Activated naive CD4-positive, alpha-beta T cell treated with anti-CD3 and anti-CD28 coated beads for 36 hours (primary cell): Measurements from ENCODE around the gene SND1. TPM values are rescaled to one million over a fixed set of nuclear protein-coding genes. Genes with fewer than 3 reads are reported as not detected.

Experiments
- CTCF ChIA-PET: fragments of 350-600 bp; sonication (Branson Sonifier 250); formaldehyde crosslinking; loops from one replicate; lab custom pipeline; 2021; ENCODE audit warnings: antibody characterized with exemption; lab: Charles Lee
- DNase-seq: peaks from one replicate; pipeline ENCODE4 v3.0.0-alpha.2; 2020
- H3K27ac Mint-ChIP-seq: one replicate; pipeline ENCODE4 v1.8.0; 2021; ENCODE audit warnings: mild to moderate bottlenecking, mixed read lengths
- H3K27me3 Mint-ChIP-seq: one replicate; pipeline ENCODE4 v1.8.0; 2021; ENCODE audit warnings: low read depth, mixed read lengths
- H3K36me3 Mint-ChIP-seq: one replicate; pipeline ENCODE4 v1.8.0; 2021; ENCODE audit warnings: low read depth, mixed read lengths
- H3K4me1 Mint-ChIP-seq: one replicate; pipeline ENCODE4 v1.8.0; 2021; ENCODE audit warnings: low read depth, mixed read lengths
- H3K4me3 Mint-ChIP-seq: one replicate; pipeline ENCODE4 v1.8.0; 2021; ENCODE audit warnings: mild to moderate bottlenecking, moderate library complexity, mixed read lengths
- H3K9me3 Mint-ChIP-seq: one replicate; pipeline ENCODE4 v1.8.0; 2021; ENCODE audit warnings: mixed read lengths
- intact Hi-C: fragments of 100-400 bp; cut with micrococcal nuclease; formaldehyde crosslinking; loops from one replicate; pipeline ENCODE4 v1.15.1; 2023
- total RNA-seq, 2 experiments: library from RNA; stranded (reverse); gene quantifications; one replicate each; pipeline ENCODE4 v1.2.3, GENCODE V29; 2021

Gene SND1
- total RNA-seq, 2 experiments from 2014 or later, result 184 to 211 TPM

- no peak overlapping the region for H3K4me3 Mint-ChIP-seq
- intact Hi-C loops, result no loop called here
- H3K4me1 Mint-ChIP-seq, result peaks cover 13% of the 10 kb centered on the region
- H3K27me3 Mint-ChIP-seq, result no peaks in the 10 kb centered on the region
- H3K9me3 Mint-ChIP-seq, result no peaks in the 10 kb centered on the region
- DNase-seq, result no peak
- peaks cover 16% of the 10 kb centered on the region for H3K36me3 Mint-ChIP-seq
- no peak overlapping the region for H3K27ac Mint-ChIP-seq
- CTCF ChIA-PET, result no interaction called here
Observed at GRCh38 chr7:127986581-127987521, 334.9 kb downstream of the SND1 start.

DNA sequence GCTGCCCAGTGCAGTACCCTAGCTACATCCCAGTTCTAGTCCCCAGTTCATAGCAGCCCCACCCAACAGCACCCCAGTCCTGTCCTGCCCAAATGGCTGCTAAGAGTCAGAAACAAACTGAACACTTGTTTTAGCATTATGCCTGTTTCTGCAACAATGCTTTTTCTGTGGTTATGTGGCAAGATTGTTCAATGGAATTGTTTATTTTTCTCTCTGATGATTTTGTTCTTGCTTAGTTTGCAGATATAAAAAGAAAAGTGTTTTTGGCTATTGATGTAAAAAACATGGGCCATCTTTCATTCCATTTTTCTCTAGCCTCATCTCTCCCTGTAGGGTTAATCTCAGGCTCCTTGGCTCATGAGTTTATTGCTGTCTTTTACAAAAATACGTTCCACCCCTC is 336.8 kb downstream of the SND1 start:
- CTCF ChIA-PET, result no interaction called here
- no peaks in the 10 kb centered on the region for H3K9me3 Mint-ChIP-seq
- no peaks in the 10 kb centered on the region for H3K27me3 Mint-ChIP-seq

DNA sequence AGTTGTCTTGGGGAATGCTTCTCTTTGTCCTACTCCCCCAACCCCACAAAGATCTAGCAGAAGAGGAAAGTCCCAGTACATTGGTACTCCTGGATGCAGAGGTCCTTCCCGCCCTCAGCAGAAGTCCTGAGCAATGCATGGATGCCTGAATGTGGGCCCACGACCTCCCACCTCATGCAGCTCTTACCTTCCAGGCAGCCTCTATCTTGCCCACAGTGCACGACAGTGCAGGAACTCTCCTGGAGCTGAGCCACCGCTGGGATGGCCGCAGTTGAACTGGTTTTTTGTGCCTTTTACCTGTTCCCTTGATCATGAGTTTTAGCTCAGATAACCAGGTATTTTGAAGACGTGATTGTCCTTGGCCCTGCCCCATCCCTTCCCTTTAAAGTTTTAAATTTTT is 341.3 kb downstream of the SND1 start:
- H3K9me3 Mint-ChIP-seq, result no peaks in the 10 kb centered on the region
- peaks cover 30% of the 10 kb centered on the region for H3K36me3 Mint-ChIP-seq
- CTCF ChIA-PET, result no interaction called here
- intact Hi-C loops, result no loop called here
- DNase-seq, result no peak
- H3K27ac Mint-ChIP-seq, result no peak overlapping the region
- no peaks in the 10 kb centered on the region for H3K4me1 Mint-ChIP-seq
- H3K4me3 Mint-ChIP-seq, result no peak overlapping the region
- no peaks in the 10 kb centered on the region for H3K27me3 Mint-ChIP-seq

More for the DNA sequence above, 336.8 kb downstream of the SND1 start:
- H3K4me1 Mint-ChIP-seq, result peaks cover 3% of the 10 kb centered on the region
- H3K27ac Mint-ChIP-seq, result no peak overlapping the region
- no peak overlapping the region for H3K4me3 Mint-ChIP-seq
- DNase-seq, result no peak
- H3K36me3 Mint-ChIP-seq, result peaks cover 22% of the 10 kb centered on the region
- intact Hi-C loops, result no loop called here

DNA sequence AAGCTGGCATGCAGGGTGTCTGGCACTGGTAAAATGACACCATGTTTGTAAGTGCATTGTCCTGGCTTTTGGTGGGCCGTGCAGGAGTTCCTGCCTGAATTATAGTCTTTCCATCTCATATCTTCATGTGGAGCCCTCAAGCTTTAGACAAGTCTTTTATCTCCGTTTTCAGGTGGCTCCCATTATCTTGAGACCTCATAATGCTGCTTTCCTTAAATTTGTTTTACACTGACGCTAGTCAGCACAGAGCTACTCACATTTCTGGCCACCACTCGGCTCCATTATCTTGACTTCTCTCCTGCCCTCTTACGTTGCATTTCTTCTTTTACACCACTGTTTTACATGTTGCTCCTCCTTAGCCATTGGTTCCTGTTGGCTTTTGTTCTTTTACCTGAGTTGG is 342.0 kb downstream of the SND1 start:
- no peaks in the 10 kb centered on the region for H3K4me1 Mint-ChIP-seq
- intact Hi-C loops, result no loop called here
- CTCF ChIA-PET, result no interaction called here
- DNase-seq, result no peak
- no peak overlapping the region for H3K27ac Mint-ChIP-seq
- no peaks in the 10 kb centered on the region for H3K27me3 Mint-ChIP-seq
- H3K36me3 Mint-ChIP-seq, result peaks cover 31% of the 10 kb centered on the region
- H3K4me3 Mint-ChIP-seq, result no peak overlapping the region
- no peaks in the 10 kb centered on the region for H3K9me3 Mint-ChIP-seq

DNA sequence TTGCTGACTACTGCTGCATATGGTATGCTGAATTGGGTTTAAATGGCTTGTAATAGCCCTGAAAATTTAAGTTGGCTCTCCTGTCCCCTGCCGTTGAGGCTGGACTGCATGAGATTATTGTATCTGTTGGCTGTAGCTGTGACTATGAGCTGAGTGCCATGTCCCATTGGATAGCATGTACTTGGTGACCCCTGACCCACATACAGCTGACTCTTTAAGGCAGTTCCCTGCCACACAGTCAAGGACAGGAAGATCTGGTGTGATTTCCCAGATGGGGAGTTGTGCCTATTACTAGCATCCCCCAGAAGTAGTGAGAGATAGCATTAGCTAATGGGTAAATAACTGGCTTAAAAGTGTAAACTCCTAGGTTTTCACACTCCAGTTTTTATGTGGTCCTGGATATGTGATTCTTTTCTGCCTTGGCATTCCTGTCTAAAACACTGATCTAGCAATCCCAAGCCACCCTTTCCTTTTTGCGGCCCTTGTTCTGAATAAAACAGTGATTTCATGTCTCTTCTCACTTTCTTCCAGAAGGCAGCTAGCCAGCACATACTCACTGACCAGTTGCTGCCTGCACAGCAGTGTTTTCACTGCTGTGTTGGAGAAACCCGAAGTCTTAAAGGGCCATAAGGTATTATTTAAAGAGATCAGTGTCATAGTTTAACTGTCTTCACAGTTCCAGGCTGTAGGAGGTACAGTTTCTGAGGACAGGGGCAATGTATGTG is 343.3 kb downstream of the SND1 start:
- no peak overlapping the region for H3K4me3 Mint-ChIP-seq
- peaks cover 31% of the 10 kb centered on the region for H3K36me3 Mint-ChIP-seq
- H3K27me3 Mint-ChIP-seq, result no peaks in the 10 kb centered on the region
- CTCF ChIA-PET, result interaction anchor here (0.6 kb wide), 1 partner anchor 139 kb away, joined by 7 read pairs; no protein-coding TSS in a partner anchor
- H3K27ac Mint-ChIP-seq, result no peak overlapping the region
- no peaks in the 10 kb centered on the region for H3K9me3 Mint-ChIP-seq
- peaks cover 2% of the 10 kb centered on the region for H3K4me1 Mint-ChIP-seq
- intact Hi-C loops, result no loop called here
- DNase-seq, result no peak

DNA sequence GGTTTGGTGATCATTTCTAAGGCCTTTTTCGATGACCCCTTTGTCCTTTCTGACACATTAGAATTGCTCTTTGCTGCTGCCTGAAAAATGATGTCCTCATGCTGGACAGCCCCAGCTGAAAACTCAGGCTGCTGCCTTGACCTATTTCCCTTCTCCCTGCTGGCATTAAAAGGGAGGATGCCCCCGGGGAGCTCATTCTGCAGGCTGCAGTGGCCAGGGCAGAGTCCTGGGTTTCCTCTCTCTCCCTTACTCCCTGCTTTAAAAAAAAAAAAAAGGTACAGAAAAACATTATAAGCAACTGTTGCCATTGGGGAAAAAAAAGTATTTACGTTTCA is 343.9 kb downstream of the SND1 start:
- CTCF ChIA-PET, result interaction anchor here (0.6 kb wide), 2 partner anchors 22 to 139 kb away, joined by 6 to 7 read pairs; no protein-coding TSS in a partner anchor
- peaks cover 35% of the 10 kb centered on the region for H3K36me3 Mint-ChIP-seq
- H3K27me3 Mint-ChIP-seq, result no peaks in the 10 kb centered on the region

DNA sequence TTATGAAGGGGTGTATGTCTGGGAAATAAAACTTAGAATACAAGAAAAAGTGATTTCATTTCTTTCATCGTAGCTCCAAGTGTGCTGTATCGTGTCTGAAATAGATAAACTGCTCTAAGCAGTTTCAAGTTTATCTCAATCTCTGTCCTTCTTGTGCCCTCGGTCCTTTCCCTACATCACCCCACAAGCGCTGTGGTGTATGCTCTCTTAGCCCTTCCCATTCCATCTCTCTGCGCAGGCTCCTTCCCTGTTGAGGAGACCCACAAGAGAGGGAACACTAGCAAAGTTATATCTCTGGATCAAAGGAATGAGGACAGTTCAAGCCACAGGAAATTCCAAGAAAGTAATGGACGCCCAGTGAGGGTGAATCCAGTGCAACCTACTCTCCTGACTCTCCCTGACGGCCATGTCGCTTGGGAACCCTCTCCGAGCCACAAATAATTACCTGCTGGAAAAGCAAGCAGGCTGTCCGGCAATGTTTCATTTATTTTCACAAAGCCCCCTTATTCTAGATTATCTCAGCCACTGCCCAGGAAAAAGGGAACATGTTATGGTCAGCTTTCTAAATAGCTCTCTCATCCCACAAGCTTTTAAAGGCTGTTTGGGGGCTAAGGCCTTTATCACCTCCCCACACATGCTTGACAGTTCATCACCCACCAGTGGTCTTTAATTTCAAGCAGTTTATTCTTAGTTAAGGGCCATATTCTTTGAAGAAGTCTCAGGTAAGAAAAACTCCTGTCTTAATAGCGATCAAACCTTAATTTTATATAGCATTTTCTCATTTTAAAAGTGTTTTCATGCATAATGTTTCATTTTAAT is 344.5 kb downstream of the SND1 start:
- Mint-ChIP-seq H3K27me3 (no peaks in the 10 kb centered on the region), H3K9me3 (no peaks in the 10 kb centered on the region), H3K36me3 (peaks cover 31% of the 10 kb centered on the region), H3K27ac (no peak overlapping the region), H3K4me3 (no peak overlapping the region), H3K4me1 (peaks cover 6% of the 10 kb centered on the region)
- no peak for DNase-seq
- intact Hi-C loops, result no loop called here
- CTCF ChIA-PET, result interaction anchor here (0.6 kb wide), 1 partner anchor 22 kb away, joined by 6 read pairs; no protein-coding TSS in a partner anchor

More for the DNA sequence above, 343.9 kb downstream of the SND1 start:
- intact Hi-C loops, result no loop called here
- DNase-seq, result no peak
- Mint-ChIP-seq H3K27ac (no peak overlapping the region), H3K9me3 (no peaks in the 10 kb centered on the region), H3K4me1 (peaks cover 3% of the 10 kb centered on the region), H3K4me3 (no peak overlapping the region)

DNA sequence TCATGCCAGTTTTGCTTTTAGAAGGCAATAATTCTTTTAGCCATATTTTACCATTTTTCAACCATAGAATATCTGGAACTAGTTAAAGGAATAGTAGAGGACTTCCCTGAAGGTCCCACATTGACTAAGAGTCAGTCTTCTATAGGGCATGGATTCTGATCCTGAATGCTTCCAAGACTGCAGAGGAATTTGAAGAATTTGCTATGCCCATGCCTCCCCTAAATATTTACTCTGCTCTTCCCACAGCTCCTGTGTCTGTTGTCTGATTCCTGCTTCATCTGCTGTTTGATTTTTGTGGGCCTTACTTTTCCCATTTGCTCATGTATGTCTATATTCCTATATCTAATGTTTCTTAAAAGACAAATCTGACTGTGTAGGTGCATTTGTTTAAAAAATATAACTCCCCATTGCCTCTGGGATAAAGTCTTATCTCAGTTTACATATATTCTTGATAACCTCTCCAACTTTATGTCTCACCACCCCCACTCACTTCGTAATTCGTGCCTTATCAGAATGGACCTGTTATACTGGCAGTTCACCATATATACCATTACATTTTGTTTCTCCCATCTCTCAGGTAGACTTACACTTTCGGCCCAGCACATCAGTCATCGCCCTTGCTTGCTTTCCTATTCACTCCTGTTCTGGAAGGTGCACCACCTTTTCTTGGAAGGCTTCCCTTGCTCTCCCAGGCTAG is 345.4 kb downstream of the SND1 start:
- no peak overlapping the region for H3K27ac Mint-ChIP-seq
- no peak overlapping the region for H3K4me3 Mint-ChIP-seq
- H3K9me3 Mint-ChIP-seq, result no peaks in the 10 kb centered on the region
- intact Hi-C loops, result no loop called here
- DNase-seq, result no peak
- H3K4me1 Mint-ChIP-seq, result peaks cover 7% of the 10 kb centered on the region
- H3K27me3 Mint-ChIP-seq, result no peaks in the 10 kb centered on the region
- H3K36me3 Mint-ChIP-seq, result peaks cover 30% of the 10 kb centered on the region
- CTCF ChIA-PET, result no interaction called here

- H3K36me3 Mint-ChIP-seq, result peaks cover 25% of the 10 kb centered on the region
- no peaks in the 10 kb centered on the region for H3K27me3 Mint-ChIP-seq
- intact Hi-C loops, result no loop called here
- H3K27ac Mint-ChIP-seq, result no peak overlapping the region
- H3K4me1 Mint-ChIP-seq, result peaks cover 14% of the 10 kb centered on the region
- DNase-seq, result no peak
- CTCF ChIA-PET, result no interaction called here
- H3K4me3 Mint-ChIP-seq, result no peak overlapping the region
- H3K9me3 Mint-ChIP-seq, result no peaks in the 10 kb centered on the region
Observed at GRCh38 chr7:127998671-127999070, 346.7 kb downstream of the SND1 start.

GRCh38 chr7:128000048-128000447 is 348.1 kb downstream of the SND1 start:
- DNase-seq, result no peak
- Mint-ChIP-seq H3K4me3 (no peak overlapping the region), H3K36me3 (peaks cover 20% of the 10 kb centered on the region), H3K4me1 (peaks cover 14% of the 10 kb centered on the region), H3K27ac (no peak overlapping the region), H3K27me3 (no peaks in the 10 kb centered on the region), H3K9me3 (no peaks in the 10 kb centered on the region)
- intact Hi-C loops, result no loop called here
- CTCF ChIA-PET, result interaction anchor here (1.0 kb wide), 1 partner anchor 19 kb away, joined by 3 read pairs; no protein-coding TSS in a partner anchor

- CTCF ChIA-PET, result interaction anchor here (0.6 kb wide), 1 partner anchor 516 kb away, joined by 3 read pairs; no protein-coding TSS in a partner anchor
- intact Hi-C loops, result no loop called here
- H3K27ac Mint-ChIP-seq, result no peak overlapping the region
Observed at GRCh38 chr7:128000854-128001265, 348.9 kb downstream of the SND1 start.

More at GRCh38 chr7:128000854-128001265, 348.9 kb downstream of the SND1 start:
- DNase-seq, result no peak
- Mint-ChIP-seq H3K4me3 (no peak overlapping the region), H3K4me1 (peaks cover 14% of the 10 kb centered on the region), H3K36me3 (peaks cover 20% of the 10 kb centered on the region), H3K27me3 (no peaks in the 10 kb centered on the region), H3K9me3 (no peaks in the 10 kb centered on the region)
